Dedifferentiated amniotic fluid mesenchymal stem cell (primary cell): ENCODE results near the gene BCL2L1.

Experiments
- DNase-seq: peaks from one replicate; pipeline ENCODE4 v3.0.0-alpha.2; 2016; ENCODE audit errors: extremely low spot score

Gene BCL2L1

DNA sequence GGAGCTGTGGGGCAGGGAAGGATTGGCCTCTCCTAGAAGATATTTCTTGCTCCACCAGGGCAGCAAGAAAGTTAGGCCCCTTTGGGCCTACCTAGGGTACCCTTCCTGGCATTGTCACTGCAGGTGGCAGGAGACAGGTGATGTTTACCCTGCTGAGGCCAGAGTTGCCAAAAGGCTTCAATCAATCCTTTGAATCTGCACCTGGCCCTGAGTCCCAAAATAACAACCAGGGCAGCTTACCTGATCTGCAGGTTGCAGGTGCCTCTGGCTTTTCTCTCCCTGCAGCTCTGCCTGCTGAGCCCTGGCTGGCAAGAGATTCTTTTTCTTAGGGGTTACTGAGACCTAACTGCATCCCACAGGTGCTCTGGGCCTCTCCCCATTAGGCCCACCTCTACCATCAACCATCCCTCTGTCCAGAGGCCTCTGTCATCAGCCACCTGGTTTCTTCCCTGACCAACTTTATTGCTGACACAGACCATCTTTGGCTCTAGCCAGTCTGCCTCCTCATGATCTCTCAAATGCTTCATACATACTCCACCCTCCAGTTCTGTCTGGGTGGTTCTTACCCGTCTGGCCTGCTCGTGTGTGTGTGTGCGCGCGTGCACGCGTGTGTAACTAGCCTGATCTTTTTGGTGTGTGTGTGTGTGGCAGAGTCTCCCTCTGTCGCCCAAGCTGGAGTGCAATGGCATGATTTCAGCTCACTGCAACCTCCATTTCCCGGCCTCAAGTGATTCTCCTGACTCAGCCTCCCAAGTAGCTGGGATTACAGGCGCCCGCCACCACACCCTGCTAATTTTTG is 13.7 kb downstream of the BCL2L1 start:
- DNase-seq = no peak

DNA sequence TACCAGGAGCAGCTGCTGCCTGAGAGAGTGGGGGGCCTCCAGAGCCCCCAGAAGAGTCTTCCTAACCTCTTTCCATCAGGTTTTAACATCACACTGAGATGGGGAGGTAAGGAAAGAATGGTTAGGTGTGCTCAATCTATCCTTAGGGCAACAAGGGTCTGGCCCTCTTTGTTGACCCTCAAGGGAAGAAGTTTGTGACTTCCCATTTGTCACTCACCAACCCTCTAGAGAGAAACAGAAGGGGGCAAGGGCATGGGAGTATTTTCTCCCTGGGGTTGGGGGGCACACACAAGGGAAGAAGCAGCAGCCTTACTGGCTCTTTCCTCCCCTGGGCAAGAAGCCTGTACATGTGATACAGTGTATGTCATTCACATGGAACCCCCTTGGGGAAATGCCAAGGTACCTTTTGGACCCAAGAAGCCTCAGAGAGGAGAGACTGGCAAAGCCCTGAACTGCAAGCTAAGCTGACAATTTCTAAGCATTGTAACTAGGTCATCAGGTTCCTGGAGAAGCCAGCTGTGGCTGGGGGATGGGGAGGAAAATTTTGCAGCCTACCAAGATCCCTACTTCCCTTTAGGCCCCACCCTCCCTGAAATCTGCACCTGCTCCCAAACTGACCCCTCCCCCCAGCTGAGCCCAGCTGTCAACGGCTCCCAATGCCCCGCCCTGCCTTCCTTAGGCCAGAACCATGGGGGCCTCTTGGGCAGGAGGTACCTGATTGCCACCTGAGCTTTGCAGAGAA is 14.5 kb downstream of the BCL2L1 start:
- no peak for DNase-seq

GRCh38 chr20:31707258-31707615 is 15.4 kb downstream of the BCL2L1 start:
- no peak for DNase-seq

DNA sequence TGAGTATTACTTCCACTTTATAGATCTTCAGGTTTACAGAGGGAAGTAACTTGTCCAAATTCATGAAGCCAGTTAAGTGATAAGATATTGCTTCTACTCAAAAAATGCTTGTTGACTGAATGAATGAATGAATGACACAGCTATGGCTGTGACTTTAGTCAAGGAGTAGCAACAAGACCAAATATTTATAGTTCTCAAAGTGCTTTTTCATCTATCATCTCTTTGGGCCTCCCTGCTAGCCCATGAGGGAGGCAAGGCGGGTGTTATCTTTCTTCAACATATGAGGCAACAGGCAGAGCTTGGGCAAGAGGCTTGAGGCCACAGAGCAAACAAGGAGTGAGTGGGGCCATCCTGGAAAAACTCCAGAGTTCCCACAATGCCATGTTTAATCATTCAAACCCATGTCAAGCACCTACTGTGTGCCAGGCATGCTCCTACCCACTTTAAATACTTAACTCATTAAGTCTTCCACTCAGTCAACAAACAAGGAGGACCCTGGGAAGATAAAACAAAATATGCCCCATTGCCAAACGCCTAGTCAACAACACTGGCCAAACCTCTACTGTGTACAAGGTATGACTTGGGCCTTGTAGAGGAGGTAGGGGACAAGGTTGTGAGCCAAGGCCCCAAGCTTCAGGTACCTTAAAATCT is 15.9 kb downstream of the BCL2L1 start:
- DNase-seq = no peak

DNA sequence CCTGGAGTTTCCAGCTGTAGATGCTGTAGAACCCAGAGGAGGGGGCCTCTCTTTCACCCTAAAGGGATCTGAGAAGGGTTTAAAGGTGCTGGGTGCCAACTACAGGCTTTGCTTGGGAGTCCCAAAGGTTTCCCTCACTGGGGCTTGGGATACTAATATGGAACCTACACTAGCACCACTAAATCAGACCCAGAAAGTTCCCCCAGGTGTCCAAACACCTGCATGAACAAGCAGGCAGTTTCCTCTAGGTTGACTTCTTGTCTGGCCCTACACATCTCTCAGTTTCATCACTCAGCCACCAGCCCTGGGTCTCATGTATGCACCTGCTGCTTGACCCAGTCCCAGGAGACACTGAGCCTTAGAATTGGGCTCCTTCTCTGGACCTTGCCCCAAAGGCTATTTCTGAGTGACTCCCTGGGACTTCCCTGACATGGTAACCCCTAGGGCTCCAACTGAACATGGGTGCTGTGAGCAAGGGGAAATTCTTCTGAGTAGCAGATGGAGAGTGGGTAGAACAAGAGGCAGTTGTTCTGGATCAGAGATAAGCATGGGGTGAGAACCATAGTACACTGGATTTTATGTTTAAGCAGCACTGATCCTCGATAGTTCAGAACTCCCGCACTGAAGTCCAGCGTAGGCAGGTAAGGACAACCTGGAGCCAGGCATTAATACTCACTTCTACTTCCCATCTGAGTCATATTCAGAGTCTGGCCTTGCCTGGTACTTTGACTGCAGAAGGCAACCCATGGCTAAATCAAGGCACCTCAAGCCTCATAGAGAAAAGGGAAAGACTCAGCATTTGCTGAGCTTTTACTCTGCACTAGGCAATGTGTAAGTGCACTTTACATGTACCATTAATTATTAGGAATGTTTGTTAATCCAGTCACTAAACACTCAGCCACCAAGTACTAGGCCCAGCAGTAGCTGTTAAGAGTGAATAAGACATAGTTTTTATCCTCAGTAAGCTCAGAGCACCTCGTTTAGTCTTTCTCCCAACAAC is 16.8 kb downstream of the BCL2L1 start:
- no peak for DNase-seq

DNA sequence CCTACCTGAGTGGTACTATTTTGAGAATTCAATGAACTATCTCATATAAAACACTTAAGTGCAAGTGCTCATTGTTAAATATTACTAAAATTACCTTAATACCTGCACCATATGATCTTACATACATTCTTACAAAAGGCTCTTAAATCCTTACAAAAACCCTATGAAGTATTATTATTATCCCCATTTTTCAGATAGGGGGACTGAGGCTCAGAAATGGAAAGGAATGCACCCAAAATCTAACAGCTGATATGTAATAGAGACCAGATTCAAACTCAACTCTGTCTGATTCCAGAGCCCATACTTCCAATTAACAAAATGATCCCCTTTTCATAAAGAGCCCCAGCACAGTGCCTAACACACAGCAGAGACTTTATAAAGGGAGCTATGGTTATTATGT is 17.5 kb downstream of the BCL2L1 start:
- DNase-seq = no peak

- DNase-seq = peak; percentile 28
Measured at GRCh38 chr20:31704225-31705119, 18.2 kb downstream of the BCL2L1 start.

DNA sequence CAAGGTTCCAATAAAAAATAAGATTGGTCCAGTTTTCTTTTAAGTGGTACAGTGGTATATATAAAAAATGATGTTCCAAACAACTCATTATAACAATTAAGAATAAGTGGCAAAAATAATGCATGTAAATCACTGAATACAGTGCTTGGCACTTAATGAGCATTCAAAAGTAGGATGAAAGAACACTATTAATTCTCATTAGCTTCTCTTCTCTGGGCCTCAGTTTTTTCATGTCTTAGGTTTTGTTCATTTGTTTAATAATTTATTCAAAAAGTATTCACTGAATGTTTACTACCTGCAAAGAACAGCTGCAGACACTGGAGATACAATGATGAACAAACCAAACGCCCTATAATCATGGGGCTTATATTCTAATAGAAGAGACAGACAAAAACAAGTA is 21.1 kb downstream of the BCL2L1 start:
- DNase-seq = no peak

GRCh38 chr20:31700747-31701146 is 21.9 kb downstream of the BCL2L1 start:
- no peak for DNase-seq

GRCh38 chr20:31699801-31700728 is 22.6 kb downstream of the BCL2L1 start:
- DNase-seq = no peak

GRCh38 chr20:31698803-31699718 is 23.6 kb downstream of the BCL2L1 start:
- DNase-seq = peak; percentile 87

- DNase-seq = no peak
Measured at GRCh38 chr20:31698243-31698802, 24.3 kb downstream of the BCL2L1 start.

GRCh38 chr20:31695849-31696804 is 26.5 kb downstream of the BCL2L1 start:
- DNase-seq = no peak

DNA sequence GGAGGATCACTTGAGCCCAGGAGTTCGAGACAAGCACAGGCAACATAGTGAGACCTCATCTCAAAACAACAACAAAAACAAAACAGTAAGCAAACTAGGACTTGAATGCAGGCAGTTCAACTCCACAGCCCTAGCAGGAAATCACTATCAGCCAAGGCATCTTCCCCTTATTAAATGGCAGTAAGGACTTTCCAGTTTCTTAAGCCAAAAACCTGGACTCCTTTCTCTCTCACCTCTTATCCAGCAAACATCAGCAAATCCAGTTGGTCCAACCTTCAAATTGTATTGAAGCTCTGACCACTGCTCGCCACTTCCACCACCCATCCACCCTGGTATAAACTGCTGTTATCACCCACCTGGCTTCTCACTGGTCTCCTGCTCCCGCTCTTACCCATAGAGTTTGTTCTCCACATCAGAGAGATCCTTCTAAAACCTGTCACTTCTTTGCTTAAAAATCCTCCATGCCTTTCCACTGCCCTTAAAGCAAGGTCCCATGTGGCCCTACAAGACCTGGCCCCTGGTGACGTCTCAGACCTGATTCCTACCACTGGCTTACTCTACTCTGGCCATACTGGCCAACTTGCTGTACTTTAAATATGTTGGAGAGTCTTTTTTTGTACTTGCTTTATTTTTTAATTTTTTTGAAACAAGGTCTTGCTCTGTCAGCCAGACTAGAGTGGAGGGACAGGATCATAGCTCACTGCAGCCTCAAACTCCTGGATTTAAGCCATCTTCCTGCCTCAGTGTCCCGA is 27.6 kb downstream of the BCL2L1 start:
- no peak for DNase-seq

- DNase-seq = no peak
Measured at GRCh38 chr20:31693987-31694661, 28.5 kb downstream of the BCL2L1 start.

DNA sequence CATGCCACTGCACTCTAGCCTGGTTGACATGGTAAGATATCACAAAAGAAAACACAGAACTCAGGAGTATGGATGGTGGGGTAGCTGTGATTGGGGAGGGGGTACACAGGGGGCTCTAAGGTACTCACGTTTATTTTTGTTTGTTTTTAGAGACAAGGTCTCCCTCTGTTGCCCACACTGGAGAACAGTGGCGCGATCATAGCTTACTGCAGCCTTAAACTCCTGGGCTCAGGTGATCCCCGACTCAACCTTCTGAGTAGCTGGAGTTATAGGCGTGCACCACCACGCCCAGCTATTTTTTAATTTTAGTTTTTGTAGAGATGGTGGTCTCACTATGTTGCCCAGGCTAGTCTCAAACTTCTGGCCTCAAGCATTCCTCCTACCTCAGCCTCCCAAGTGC is 29.3 kb downstream of the BCL2L1 start:
- no peak for DNase-seq
